Glutamatergic neuron (in vitro differentiated cells): ENCODE results near the gene TMEM72. TPM values are rescaled to one million over a fixed set of nuclear protein-coding genes. Genes with fewer than 3 reads are reported as not detected.

ENCODE experiments used
- DNase-seq: peaks from one replicate; pipeline ENCODE4 v3.0.0; 2022
- H3K27ac Mint-ChIP-seq: one replicate; pipeline ENCODE4 v1.8.0; 2020; ENCODE audit warnings: mild to moderate bottlenecking, mixed read lengths, inconsistent platforms; ENCODE audit not compliant: unreplicated experiment
- H3K27me3 Mint-ChIP-seq: one replicate; pipeline ENCODE4 v1.8.0; 2020; ENCODE audit warnings: mild to moderate bottlenecking, moderate library complexity, mixed read lengths, inconsistent platforms; ENCODE audit not compliant: unreplicated experiment
- H3K36me3 Mint-ChIP-seq: one replicate; pipeline ENCODE4 v1.8.0; 2020; ENCODE audit warnings: mild to moderate bottlenecking, mixed read lengths, inconsistent platforms; ENCODE audit not compliant: unreplicated experiment
- H3K4me1 Mint-ChIP-seq: one replicate; pipeline ENCODE4 v1.8.0; 2020; ENCODE audit warnings: mild to moderate bottlenecking, low read depth, mixed read lengths, inconsistent platforms; ENCODE audit not compliant: unreplicated experiment
- H3K4me3 Mint-ChIP-seq: one replicate; pipeline ENCODE4 v1.8.0; 2020; ENCODE audit warnings: mild to moderate bottlenecking, mixed read lengths, inconsistent platforms; ENCODE audit not compliant: unreplicated experiment
- H3K9me3 Mint-ChIP-seq: one replicate; pipeline ENCODE4 v1.8.0; 2020; ENCODE audit warnings: mild to moderate bottlenecking, moderate library complexity, mixed read lengths, inconsistent platforms; ENCODE audit not compliant: unreplicated experiment
- total RNA-seq: library from RNA; stranded (reverse); fragmentation: NEBNext Ultra II Directional; extraction: Animal tissue kit (Norgen Biotek cat#: 25700); gene quantifications from one replicate; pipeline ENCODE4 v1.2.1, GENCODE V29; 2021; ENCODE audit not compliant: unreplicated experiment
- TF ChIP-seq, protein P1 (sequence below): fragments of 200-600 bp; sonication (generic); IDR thresholded peaks from one replicate; pipeline ENCODE4 v1.5.0; 2021; ENCODE audit not compliant: partially characterized antibody, unreplicated experiment

TMEM72 gene
- total RNA-seq, 1 donor from 2014 or later, result not detected

GRCh38 chr10:44979281-44980191 is 68.4 kb downstream of the TMEM72 start:
- H3K27me3 Mint-ChIP-seq, result peaks cover 21% of the 10 kb centered on the region
- H3K4me3 Mint-ChIP-seq, result peak overlapping the region; percentile 92
- peaks cover 49% of the 10 kb centered on the region for H3K4me1 Mint-ChIP-seq
- DNase-seq, result no peak
- TF ChIP-seq, protein P1, sequence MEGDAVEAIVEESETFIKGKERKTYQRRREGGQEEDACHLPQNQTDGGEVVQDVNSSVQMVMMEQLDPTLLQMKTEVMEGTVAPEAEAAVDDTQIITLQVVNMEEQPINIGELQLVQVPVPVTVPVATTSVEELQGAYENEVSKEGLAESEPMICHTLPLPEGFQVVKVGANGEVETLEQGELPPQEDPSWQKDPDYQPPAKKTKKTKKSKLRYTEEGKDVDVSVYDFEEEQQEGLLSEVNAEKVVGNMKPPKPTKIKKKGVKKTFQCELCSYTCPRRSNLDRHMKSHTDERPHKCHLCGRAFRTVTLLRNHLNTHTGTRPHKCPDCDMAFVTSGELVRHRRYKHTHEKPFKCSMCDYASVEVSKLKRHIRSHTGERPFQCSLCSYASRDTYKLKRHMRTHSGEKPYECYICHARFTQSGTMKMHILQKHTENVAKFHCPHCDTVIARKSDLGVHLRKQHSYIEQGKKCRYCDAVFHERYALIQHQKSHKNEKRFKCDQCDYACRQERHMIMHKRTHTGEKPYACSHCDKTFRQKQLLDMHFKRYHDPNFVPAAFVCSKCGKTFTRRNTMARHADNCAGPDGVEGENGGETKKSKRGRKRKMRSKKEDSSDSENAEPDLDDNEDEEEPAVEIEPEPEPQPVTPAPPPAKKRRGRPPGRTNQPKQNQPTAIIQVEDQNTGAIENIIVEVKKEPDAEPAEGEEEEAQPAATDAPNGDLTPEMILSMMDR, result no peak
- H3K27ac Mint-ChIP-seq, result peak overlapping the region; percentile 99
- no peaks in the 10 kb centered on the region for H3K36me3 Mint-ChIP-seq
- peaks cover 25% of the 10 kb centered on the region for H3K9me3 Mint-ChIP-seq

DNA sequence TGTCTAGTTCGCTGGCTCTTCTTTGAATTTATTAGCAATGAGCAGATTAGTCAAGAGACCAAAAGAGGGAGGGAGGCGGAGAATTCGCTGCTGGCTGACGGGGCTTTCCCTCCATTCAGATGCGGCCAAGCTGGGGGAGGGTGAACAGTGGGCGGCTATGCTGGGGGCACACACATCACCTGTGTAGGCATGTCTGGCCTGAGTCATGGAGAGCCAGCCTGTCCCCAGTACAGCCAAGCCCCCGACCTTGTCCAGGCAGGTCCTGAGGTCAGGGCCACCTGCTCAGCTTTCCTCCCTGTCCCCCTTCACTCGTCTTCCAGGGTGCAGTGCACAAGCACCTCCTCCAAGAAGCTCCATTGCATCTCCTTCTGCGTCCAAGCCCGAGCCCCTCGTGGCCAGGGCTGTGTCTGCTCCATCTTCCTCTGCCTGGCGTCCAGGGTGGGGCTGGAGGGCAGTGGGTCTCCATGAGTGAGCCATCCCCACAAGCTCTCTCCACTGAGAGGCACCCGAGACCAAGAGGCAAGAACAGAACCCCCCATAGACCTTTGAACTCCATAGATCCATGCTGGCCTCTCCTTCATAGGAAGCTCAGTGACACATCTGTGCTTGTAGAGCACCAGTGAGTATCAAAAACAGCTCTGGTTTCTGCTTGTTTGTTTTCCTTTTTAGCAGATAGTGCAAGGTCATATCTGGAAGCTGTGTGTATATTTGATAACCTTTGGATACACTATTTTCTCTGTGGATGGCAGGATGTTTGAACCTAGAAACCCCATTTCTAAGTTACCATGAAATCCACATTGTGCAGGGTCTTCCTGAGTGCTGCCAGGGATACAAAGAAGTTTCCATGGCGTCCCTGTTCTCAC is 69.4 kb downstream of the TMEM72 start:
- TF ChIP-seq, protein P1, result no peak
- Mint-ChIP-seq H3K4me3 (peak overlapping the region; percentile 18), H3K4me1 (peaks cover 49% of the 10 kb centered on the region), H3K27me3 (peaks cover 23% of the 10 kb centered on the region), H3K9me3 (peaks cover 25% of the 10 kb centered on the region), H3K27ac (peak overlapping the region; percentile 31), H3K36me3 (no peaks in the 10 kb centered on the region)
- no peak for DNase-seq

GRCh38 chr10:44981172-44982113 is 70.3 kb downstream of the TMEM72 start:
- Mint-ChIP-seq H3K9me3 (peaks cover 20% of the 10 kb centered on the region), H3K27ac (no peak overlapping the region), H3K36me3 (no peaks in the 10 kb centered on the region), H3K27me3 (peaks cover 18% of the 10 kb centered on the region), H3K4me1 (peaks cover 42% of the 10 kb centered on the region), H3K4me3 (peak overlapping the region; percentile 18)
- no peak for DNase-seq
- TF ChIP-seq, protein P1, result no peak

GRCh38 chr10:44982114-44982460 is 71.0 kb downstream of the TMEM72 start:
- peaks cover 16% of the 10 kb centered on the region for H3K9me3 Mint-ChIP-seq
- peak; percentile 43 for DNase-seq
- no peak overlapping the region for H3K27ac Mint-ChIP-seq
- peaks cover 16% of the 10 kb centered on the region for H3K27me3 Mint-ChIP-seq
- TF ChIP-seq, protein P1, result no peak
- peaks cover 37% of the 10 kb centered on the region for H3K4me1 Mint-ChIP-seq
- H3K4me3 Mint-ChIP-seq, result no peak overlapping the region
- H3K36me3 Mint-ChIP-seq, result no peaks in the 10 kb centered on the region
